CD14-positive monocyte (primary cell): ENCODE results near the gene GPR39. TPM values are rescaled to one million over a fixed set of nuclear protein-coding genes. Genes with fewer than 3 reads are reported as not detected.

Experiments used
- DNase-seq, 3 donors: peaks; one replicate each; pipeline ENCODE4 v3.0.0-alpha.2; 2011 to 2022
- H2AFZ ChIP-seq: 2 replicates; pipeline ENCODE4 v1.6.0; 2012; ENCODE audit warnings: mild to moderate bottlenecking, low read depth, low read length, inconsistent platforms; ENCODE audit not compliant: insufficient read depth, poor library complexity, severe bottlenecking
- H3K27ac ChIP-seq, 2 donors: 1 replicate in 1 of 2; 2 replicates in 1 of 2; pipeline ENCODE4 v1.5.1; 2012 to 2013; ENCODE audit warnings: low read length in 2 of 2, control low read depth in 1 of 2, inconsistent platforms in 1 of 2, low read depth in 1 of 2, mild to moderate bottlenecking in 1 of 2
- H3K27me3 ChIP-seq, 2 donors: one replicate each; pipeline versions ENCODE4 v1.6.0 to v1.6.1; 2011 to 2013; ENCODE audit warnings: low read length in 2 of 2; ENCODE audit not compliant: control insufficient read depth in 2 of 2, insufficient read depth in 2 of 2
- H3K36me3 ChIP-seq, 2 donors: replicated peaks in 1 of 2; 1 replicate in 1 of 2; 2 replicates in 1 of 2; pipeline versions ENCODE4 v1.5.1 to v1.6.1; 2012 to 2013; ENCODE audit warnings: low read length in 2 of 2, control low read depth in 1 of 2, inconsistent platforms in 1 of 2, mild to moderate bottlenecking in 1 of 2; ENCODE audit not compliant: insufficient read depth in 2 of 2, control insufficient read depth in 1 of 2
- H3K4me1 ChIP-seq, 2 donors: 1 replicate in 1 of 2; 2 replicates in 1 of 2; pipeline versions ENCODE4 v1.5.1 to v1.6.1; 2012 to 2013; ENCODE audit warnings: low read length in 2 of 2, control low read depth in 1 of 2, inconsistent platforms in 1 of 2, mild to moderate bottlenecking in 1 of 2, moderate library complexity in 1 of 2; ENCODE audit not compliant: insufficient read depth in 2 of 2, control insufficient read depth in 1 of 2
- H3K4me2 ChIP-seq: replicated peaks from 2 replicates; pipeline ENCODE3; 2012; ENCODE audit warnings: low read length, moderate library complexity, mild to moderate bottlenecking; ENCODE audit not compliant: poor library complexity, severe bottlenecking; ENCODE audit errors: extremely low read depth
- H3K4me3 ChIP-seq, 3 experiments: fragments of 200-600 bp in 1 of 3; sonication (generic) in 1 of 3; replicated peaks in 1 of 3; 1 replicate in 2 of 3; 2 replicates in 1 of 3; pipeline ENCODE4 v1.5.1; 2011 to 2013; ENCODE audit warnings: low read length in 3 of 3, mild to moderate bottlenecking in 3 of 3, control low read depth in 2 of 3, low read depth in 2 of 3, inconsistent platforms in 1 of 3, moderate library complexity in 1 of 3
- H3K79me2 ChIP-seq: 2 replicates; pipeline ENCODE4 v1.6.0; 2012; ENCODE audit warnings: mild to moderate bottlenecking, control low read depth, inconsistent platforms, low read length, moderate library complexity; ENCODE audit not compliant: insufficient read depth
- H3K9ac ChIP-seq: 2 replicates; pipeline ENCODE4 v1.6.0; 2017; ENCODE audit warnings: low read length, mild to moderate bottlenecking; ENCODE audit not compliant: insufficient read depth, poor library complexity, severe bottlenecking
- H3K9me3 ChIP-seq, 2 donors: replicated peaks in 1 of 2; 1 replicate in 1 of 2; 2 replicates in 1 of 2; pipeline versions ENCODE4 v1.5.1 to v1.6.1; 2012 to 2013; ENCODE audit warnings: low read length in 2 of 2, control low read depth in 1 of 2; ENCODE audit not compliant: control insufficient read depth in 1 of 2, insufficient read depth in 1 of 2
- H4K20me1 ChIP-seq: 2 replicates; pipeline ENCODE4 v1.6.0; 2012; ENCODE audit warnings: mild to moderate bottlenecking, low read length, control low read depth, moderate library complexity; ENCODE audit not compliant: insufficient read depth
- H3K27ac Mint-ChIP-seq, 7 donors: one replicate each; pipeline ENCODE4 v1.8.0; 2020; ENCODE audit warnings: mild to moderate bottlenecking in 7 of 7, mixed read lengths in 7 of 7, moderate library complexity in 6 of 7, inconsistent platforms in 2 of 7
- H3K27me3 Mint-ChIP-seq, 3 donors: one replicate each; pipeline ENCODE4 v1.8.0; 2021 to 2022; ENCODE audit warnings: low read depth in 3 of 3, mild to moderate bottlenecking in 3 of 3, mixed read lengths in 3 of 3, moderate library complexity in 3 of 3, inconsistent platforms in 1 of 3
- H3K36me3 Mint-ChIP-seq, 2 donors: one replicate each; pipeline ENCODE4 v1.8.0; 2020; ENCODE audit warnings: mixed read lengths in 2 of 2, inconsistent platforms in 1 of 2, mild to moderate bottlenecking in 1 of 2
- H3K4me1 Mint-ChIP-seq: one replicate; pipeline ENCODE4 v1.8.0; 2020; ENCODE audit warnings: mild to moderate bottlenecking, mixed read lengths
- H3K4me3 Mint-ChIP-seq, 2 donors: one replicate each; pipeline ENCODE4 v1.8.0; 2020; ENCODE audit warnings: mild to moderate bottlenecking in 2 of 2, mixed read lengths in 2 of 2, moderate library complexity in 1 of 2
- H3K9me3 Mint-ChIP-seq, 7 donors: one replicate each; pipeline ENCODE4 v1.8.0; 2020 to 2022; ENCODE audit warnings: mixed read lengths in 7 of 7, mild to moderate bottlenecking in 6 of 7, moderate library complexity in 6 of 7, inconsistent platforms in 2 of 7
- CTCF ChIP-seq: fragments of 200-600 bp; IDR thresholded peaks from one replicate; pipeline ENCODE4 v1.8.0; 2022; ENCODE audit warnings: antibody characterized with exemption, mild to moderate bottlenecking
- WGBS: methylation state at CpG from one replicate; pipeline ENCODE4 v1.1.5; 2013; ENCODE audit warnings: missing lambda C conversion rate; ENCODE audit not compliant: insufficient coverage; 5-methylcytosine and 5-hydroxymethylcytosine counted together
- intact Hi-C, 2 donors: fragments of 100-400 bp; cut with micrococcal nuclease; formaldehyde crosslinking; loops; one replicate each; pipeline versions ENCODE4 v1.15.0 to v1.15.1; 2023
- polyA plus RNA-seq, 3 donors: library from polyadenylated mRNA; depleted of rRNA in 1 of 3; unstranded in 2 of 3; stranded (reverse) in 1 of 3; fragments of 300-500 nt in 2 of 3; fragments of >200 nt in 1 of 3; fragmentation: Illumina TruSeq in 2 of 3; gene quantifications; 1 replicate in 2 of 3; 2 replicates in 1 of 3; pipeline ENCODE4 v1.2.3, GENCODE V29; 2012 to 2021

The GPR39 gene
- polyA plus RNA-seq, 3 donors = 0.12 TPM; not detected in 2

- Histone ChIP-seq H2AFZ (peak overlapping the region; percentile 65), H3K27me3 (peaks cover 16 to 48% of the 10 kb centered on the region in 2 donors), H3K4me2 (peak overlapping the region; percentile 69), H3K27ac (no peak overlapping the region), H3K4me1 (peaks cover 12% of the 10 kb centered on the region in 2 donors), H3K9ac (peak overlapping the region; percentile 45), H4K20me1 (no peaks in the 10 kb centered on the region), H3K79me2 (no peaks in the 10 kb centered on the region), H3K9me3 (no peaks in the 10 kb centered on the region), H3K36me3 (no peaks in the 10 kb centered on the region), H3K4me3 (peak overlapping the region in 1 of 3 experiments; percentile 64)
- Mint-ChIP-seq H3K36me3 (peaks cover 0 to 2% of the 10 kb centered on the region in 2 donors), H3K9me3 (peaks cover 0 to 12% (median 2%) of the 10 kb centered on the region in 7 donors), H3K27ac (no peak overlapping the region), H3K4me1 (peaks cover 11% of the 10 kb centered on the region), H3K27me3 (peaks cover 43 to 62% (median 46%) of the 10 kb centered on the region in 3 donors), H3K4me3 (peak overlapping the region in 1 of 2 donors; percentile 81)
- 58% methylated on average over 8 of the region's 9 CpGs for WGBS
- TF ChIP-seq CTCF = no peak
- no peak for DNase-seq
- intact Hi-C loops = no loop called here
Measured at GRCh38 chr2:132415256-132415914, 1.2 kb upstream of the GPR39 start.

GRCh38 chr2:132415915-132416722 lies 486 bp upstream of the GPR39 start:
- H3K27ac Mint-ChIP-seq = no peak overlapping the region
- Histone ChIP-seq H4K20me1 (no peaks in the 10 kb centered on the region), H3K4me1 (peaks cover 12% of the 10 kb centered on the region in 2 donors), H3K27ac (no peak overlapping the region), H3K79me2 (no peaks in the 10 kb centered on the region), H3K27me3 (peaks cover 18 to 52% of the 10 kb centered on the region in 2 donors), H2AFZ (peak overlapping the region; percentile 65), H3K4me3 (peak overlapping the region; percentile 9 to 64 (median 22)), H3K9ac (peak overlapping the region; percentile 45), H3K36me3 (no peaks in the 10 kb centered on the region), H3K9me3 (no peaks in the 10 kb centered on the region), H3K4me2 (peak overlapping the region; percentile 69)
- peaks cover 43 to 64% (median 45%) of the 10 kb centered on the region in 3 donors for H3K27me3 Mint-ChIP-seq
- 5% methylated on average over 58 of the region's 60 CpGs for WGBS
- H3K36me3 Mint-ChIP-seq = peaks cover 0 to 2% of the 10 kb centered on the region in 2 donors
- peaks cover 0 to 12% (median 2%) of the 10 kb centered on the region in 7 donors for H3K9me3 Mint-ChIP-seq
- intact Hi-C loops = no loop called here
- H3K4me1 Mint-ChIP-seq = peaks cover 11% of the 10 kb centered on the region
- peak in 1 of 3 donors; percentile 18 for DNase-seq
- peak overlapping the region; percentile 69 to 81 for H3K4me3 Mint-ChIP-seq
- no peak for TF ChIP-seq CTCF
